ENCODE data around the gene MKRN2OS. TPM values are rescaled to one million over a fixed set of nuclear protein-coding genes. Genes with fewer than 3 reads are reported as not detected.

Gene MKRN2OS
- total RNA-seq, 1 experiment from 2014 or later: not detected

- ChIA-PET CTCF (no interaction called here), POLR2A (no interaction called here), RAD21 (ENCODE audit: low non-redundant PET in 1 of 2, low total read pairs in 2 of 2, uncharacterized antibody in 2 of 2, unreplicated experiment in 2 of 2) (no interaction called here)
- no peak overlapping the region for H3K9ac ChIP-seq (ENCODE audit: low read length)
- no TSS peak for BruUV-seq (replicated peaks)
- H4K20me1 ChIP-seq (ENCODE audit: insufficient read depth): no peaks in the 10 kb centered on the region
- intact Hi-C loops (cut with micrococcal nuclease): no loop called here
- DNase-seq (ENCODE audit: low read depth, low spot score) (no peak), ATAC-seq (no peak)
- H3K9me3 ChIP-seq (ENCODE audit: control insufficient read depth in 1 of 2, insufficient read depth in 1 of 2, low read depth in 1 of 2, low read length in 2 of 2): no peaks in the 10 kb centered on the region
- no peaks in the 10 kb centered on the region for H3K4me1 ChIP-seq (ENCODE audit: control insufficient read depth in 1 of 2, insufficient read depth in 2 of 2, low read length in 2 of 2)
- H3K9me2 ChIP-seq (ENCODE audit: insufficient read depth): no peaks in the 10 kb centered on the region
- no peak overlapping the region for H3K27ac ChIP-seq (ENCODE audit: low read depth, low read length)
- no peak for TF ChIP-seq MAX (IDR thresholded peaks at IDR 0.05)
- no peak for TF ChIP-seq POLR2AphosphoS5 (IDR thresholded peaks at IDR 0.05; ENCODE audit: low read depth, low read length)
- TF ChIP-seq FOSL1 (IDR thresholded peaks at IDR 0.05; ENCODE audit: low read depth): no peak
- TF ChIP-seq ELF1 (IDR thresholded peaks at IDR 0.05; ENCODE audit: borderline replicate concordance, low read depth): no peak
- no peak for TF ChIP-seq EZH2phosphoT487 (IDR thresholded peaks at IDR 0.05; ENCODE audit: borderline replicate concordance)
- TF ChIP-seq SRF (IDR thresholded peaks at IDR 0.05; ENCODE audit: low read depth): no peak
- no peak for TF ChIP-seq CEBPB (IDR thresholded peaks at IDR 0.05; ENCODE audit: low read depth)
- TF ChIP-seq SP1 (IDR thresholded peaks at IDR 0.05; ENCODE audit: low read depth): no peak
- TF ChIP-seq TCF7L2 (IDR thresholded peaks at IDR 0.05; ENCODE audit: borderline replicate concordance, extremely low read depth, insufficient read depth, insufficient read length): no peak
- TF ChIP-seq POLR2A (IDR thresholded peaks at IDR 0.05; ENCODE audit: borderline replicate concordance, extremely low read depth, insufficient read depth, insufficient read length): no peak
- no peak for TF ChIP-seq EGR1 (IDR thresholded peaks at IDR 0.05; ENCODE audit: low read depth)
- no peak for TF ChIP-seq ZNF274 (IDR thresholded peaks at IDR 0.05; ENCODE audit: low read depth, low read length)
- H3K79me2 ChIP-seq (ENCODE audit: insufficient read depth, low read length): no peaks in the 10 kb centered on the region; the same call in 1 of the 2 replicates
- H3K4me2 ChIP-seq (ENCODE audit: low read length): no peak overlapping the region
- H2AFZ ChIP-seq (ENCODE audit: low read depth, low read length, poor library complexity, severe bottlenecking): no peak overlapping the region
- no peaks in the 10 kb centered on the region for H3K27me3 ChIP-seq (ENCODE audit: insufficient read depth, low read length)
- peaks cover 26 to 40% of the 10 kb centered on the region in 2 experiments for H3K36me3 ChIP-seq (ENCODE audit: control insufficient read depth in 1 of 2, insufficient read depth in 2 of 2, low read length in 2 of 2)
- no peak overlapping the region for H3K4me3 ChIP-seq (replicated peaks in 1 of 2; ENCODE audit: low read depth in 1 of 2, low read length in 2 of 2)
Observed at GRCh38 chr3:12527757-12528143, 17.5 kb downstream of the MKRN2OS start.

GRCh38 chr3:12522721-12523120 is 22.6 kb downstream of the MKRN2OS start:
- Histone ChIP-seq H2AFZ (ENCODE audit: low read depth, low read length, poor library complexity, severe bottlenecking) (no peak overlapping the region), H3K9me2 (ENCODE audit: insufficient read depth) (no peaks in the 10 kb centered on the region), H3K79me2 (ENCODE audit: insufficient read depth, low read length) (peaks cover 8% of the 10 kb centered on the region; the same call in 1 of the 2 replicates), H3K27me3 (ENCODE audit: insufficient read depth, low read length) (no peaks in the 10 kb centered on the region), H3K4me2 (ENCODE audit: low read length) (no peak overlapping the region), H3K9ac (ENCODE audit: low read length) (no peak overlapping the region), H3K36me3 (ENCODE audit: control insufficient read depth in 1 of 2, insufficient read depth in 2 of 2, low read length in 2 of 2) (peaks cover 20 to 35% of the 10 kb centered on the region in 2 experiments; a peak in 3 of 4 replicates), H4K20me1 (ENCODE audit: insufficient read depth) (no peaks in the 10 kb centered on the region), H3K4me1 (ENCODE audit: control insufficient read depth in 1 of 2, insufficient read depth in 2 of 2, low read length in 2 of 2) (no peaks in the 10 kb centered on the region), H3K27ac (ENCODE audit: low read depth, low read length) (no peak overlapping the region), H3K9me3 (ENCODE audit: control insufficient read depth in 1 of 2, insufficient read depth in 1 of 2, low read depth in 1 of 2, low read length in 2 of 2) (no peaks in the 10 kb centered on the region), H3K4me3 (replicated peaks in 1 of 2; ENCODE audit: low read depth in 1 of 2, low read length in 2 of 2) (no peak overlapping the region)
- ChIA-PET CTCF (no interaction called here), RAD21 (ENCODE audit: low non-redundant PET in 1 of 2, low total read pairs in 2 of 2, uncharacterized antibody in 2 of 2, unreplicated experiment in 2 of 2) (no interaction called here), POLR2A (no interaction called here)
- intact Hi-C loops (cut with micrococcal nuclease): no loop called here
- no peak for ATAC-seq
- TF ChIP-seq EGR1 (IDR thresholded peaks at IDR 0.05; ENCODE audit: low read depth): no peak
- no peak for TF ChIP-seq EZH2 (IDR thresholded peaks at IDR 0.05)
- no peak for TF ChIP-seq SRF (IDR thresholded peaks at IDR 0.05; ENCODE audit: low read depth)
- TF ChIP-seq RAD21 (IDR thresholded peaks at IDR 0.05; ENCODE audit: low read depth): no peak
- no peak for TF ChIP-seq POLR2AphosphoS5 (IDR thresholded peaks at IDR 0.05; ENCODE audit: low read depth, low read length)
- no peak for TF ChIP-seq YY1 (IDR thresholded peaks at IDR 0.05; ENCODE audit: extremely low read depth, insufficient replicate concordance, low read depth, low read length)
- no peak for TF ChIP-seq MAX (IDR thresholded peaks at IDR 0.05)
- no peak for TF ChIP-seq ELF1 (IDR thresholded peaks at IDR 0.05; ENCODE audit: borderline replicate concordance, low read depth)
- no peak for TF ChIP-seq POLR2A (IDR thresholded peaks at IDR 0.05; ENCODE audit: borderline replicate concordance, extremely low read depth, insufficient read depth, insufficient read length)
- TF ChIP-seq FOSL1 (IDR thresholded peaks at IDR 0.05; ENCODE audit: low read depth): no peak
- TF ChIP-seq ZBTB33 (IDR thresholded peaks at IDR 0.05; ENCODE audit: extremely low read depth, insufficient replicate concordance, low read length): no peak
- TF ChIP-seq ZFX (IDR thresholded peaks at IDR 0.05): no peak
- no peak for TF ChIP-seq SP1 (IDR thresholded peaks at IDR 0.05; ENCODE audit: low read depth)
- DNase-seq (ENCODE audit: low read depth, low spot score): no peak
- no TSS peak for BruUV-seq (replicated peaks)
